ENCODE measurements around the gene HS1BP3.

- TF ChIP-seq CTCF (conservative IDR thresholded peaks at IDR 0.05) (no peak), EZH2 (IDR thresholded peaks at IDR 0.05; ENCODE audit: low read depth) (no peak)
These were observed 71.7 kb downstream of the HS1BP3 start for GRCh38 chr2:20578895-20579825.

Measured in PC-9 (cell line).